ENCODE results near the gene ACSS3. TPM values are rescaled to one million over a fixed set of nuclear protein-coding genes. Genes with fewer than 3 reads are reported as not detected.

ACSS3 gene

Small RNA genes within 50 kb of the gene (small RNA-seq; reads per million reads assigned to genes)
- gene MIR4699 (ENCODE audit: low read depth) = not detected
